Activated CD8-positive, alpha-beta memory T cell treated with anti-CD3 and anti-CD28 coated beads, Interleukin-2, amount 50 U/mL, for 4 hours (primary cell): ENCODE measurements around the gene DCD.
A peak's percentile ranks its signal among the peaks of the same experiment; 100 is the strongest.
"Not testable (repeated sequence)": the region's sequence is repeated elsewhere in the genome, so short reads cannot be mapped to it uniquely, and the experiment has no call there.

Source experiments
- DNase-seq: peaks from one replicate; pipeline ENCODE4 v3.0.0-alpha.2; 2020

DCD gene, protein sequence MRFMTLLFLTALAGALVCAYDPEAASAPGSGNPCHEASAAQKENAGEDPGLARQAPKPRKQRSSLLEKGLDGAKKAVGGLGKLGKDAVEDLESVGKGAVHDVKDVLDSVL

DNA sequence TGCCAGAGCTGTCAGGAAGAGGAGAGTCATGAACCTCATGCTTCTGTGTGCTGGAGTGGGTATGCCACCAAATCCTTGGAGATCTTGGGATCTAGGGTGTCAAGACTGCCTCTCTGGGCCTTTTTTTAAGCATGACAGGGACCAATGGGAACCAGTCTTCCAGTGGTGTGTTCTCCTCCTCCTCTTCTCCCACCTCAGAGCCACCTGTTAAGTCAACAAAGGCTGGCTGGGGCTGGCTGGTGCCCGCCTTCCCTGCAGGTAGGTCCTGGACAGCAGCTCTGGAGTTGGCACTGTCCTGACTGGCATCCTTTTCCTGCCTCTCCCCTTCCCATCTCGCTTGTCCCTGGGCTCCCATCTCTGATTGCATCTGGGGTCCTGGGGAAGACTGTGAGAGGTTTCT is at the start of gene DCD:
Gene DCD (minus strand): TSS at position 101 of the 400 bp plus-strand sequence. CDS start 62 bp downstream, at position 39.
- DNase-seq = no peak

DNA sequence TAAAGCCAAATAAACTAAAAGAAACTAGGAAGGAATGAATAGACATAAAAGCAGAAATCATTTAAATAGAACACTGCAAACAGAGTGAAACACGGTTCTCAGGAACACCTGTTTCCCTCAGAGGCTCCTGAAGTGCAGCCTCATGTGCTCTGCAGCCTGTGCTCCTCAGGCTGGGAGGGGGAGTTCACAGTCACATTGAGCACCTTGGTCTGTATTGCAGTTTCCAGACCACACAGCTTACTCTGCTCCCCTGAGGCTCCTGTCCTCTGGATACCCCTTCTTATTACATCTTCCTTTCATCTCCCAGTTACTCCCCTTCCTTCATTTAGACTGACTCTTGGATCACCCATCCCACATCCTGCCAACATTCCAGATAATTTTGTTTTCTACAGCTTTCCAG is 49.7 kb upstream of the DCD start:
- DNase-seq = no peak

DNA sequence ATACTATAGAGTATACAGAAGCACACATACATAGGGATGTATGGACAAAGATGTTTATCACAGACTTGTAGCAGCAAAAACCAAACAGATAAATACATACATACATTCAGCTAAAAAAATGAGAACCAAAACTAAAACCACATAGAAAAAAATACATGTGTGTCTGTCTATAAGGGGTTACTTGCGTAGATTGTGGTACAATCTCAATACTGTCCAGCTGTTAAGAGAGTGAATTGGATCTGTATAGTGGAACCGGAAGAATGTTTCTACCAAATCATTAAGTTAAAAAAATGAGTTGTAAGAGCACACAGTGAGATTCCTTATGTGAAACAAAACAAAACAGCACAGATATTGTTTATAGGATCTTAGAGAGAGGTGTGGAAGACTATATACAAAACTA is 44.2 kb upstream of the DCD start:
- no peak for DNase-seq

DNA sequence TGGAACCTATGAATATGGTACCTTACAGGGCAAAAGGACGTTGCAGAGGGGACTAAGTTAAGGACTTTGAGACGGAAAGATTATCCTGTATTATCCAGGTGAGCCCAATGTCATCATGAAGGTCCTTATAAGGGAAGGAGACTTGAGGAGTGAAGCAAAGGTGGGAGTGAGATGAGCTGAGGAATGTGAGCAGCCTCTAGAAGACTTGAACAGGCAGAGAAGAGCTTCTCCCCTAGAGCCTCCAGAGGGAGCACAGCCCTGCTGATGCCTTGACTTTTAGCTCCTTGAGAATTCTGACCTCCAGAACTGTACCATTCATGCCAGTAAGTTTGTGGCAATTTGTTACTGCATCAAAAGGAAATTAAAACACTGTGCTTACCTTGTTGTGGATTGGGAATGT is 41.8 kb upstream of the DCD start:
- no peak for DNase-seq

DNA sequence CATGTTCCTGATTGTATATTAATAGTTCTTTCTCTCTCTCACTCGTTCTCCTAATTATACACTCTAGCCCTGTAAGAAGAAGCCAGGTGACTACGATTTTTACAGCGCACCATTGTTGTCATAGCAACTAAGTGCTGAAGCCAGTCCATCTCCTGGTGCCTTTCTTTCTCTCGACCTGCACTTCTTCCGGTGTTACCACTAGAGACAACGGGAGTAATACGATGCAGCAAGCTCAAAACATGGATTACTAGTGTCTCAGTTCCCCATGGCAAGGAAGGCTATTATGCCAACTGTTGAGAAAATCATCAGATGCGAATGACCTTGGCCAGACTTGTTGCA is 40.8 kb upstream of the DCD start:
- no peak for DNase-seq

DNA sequence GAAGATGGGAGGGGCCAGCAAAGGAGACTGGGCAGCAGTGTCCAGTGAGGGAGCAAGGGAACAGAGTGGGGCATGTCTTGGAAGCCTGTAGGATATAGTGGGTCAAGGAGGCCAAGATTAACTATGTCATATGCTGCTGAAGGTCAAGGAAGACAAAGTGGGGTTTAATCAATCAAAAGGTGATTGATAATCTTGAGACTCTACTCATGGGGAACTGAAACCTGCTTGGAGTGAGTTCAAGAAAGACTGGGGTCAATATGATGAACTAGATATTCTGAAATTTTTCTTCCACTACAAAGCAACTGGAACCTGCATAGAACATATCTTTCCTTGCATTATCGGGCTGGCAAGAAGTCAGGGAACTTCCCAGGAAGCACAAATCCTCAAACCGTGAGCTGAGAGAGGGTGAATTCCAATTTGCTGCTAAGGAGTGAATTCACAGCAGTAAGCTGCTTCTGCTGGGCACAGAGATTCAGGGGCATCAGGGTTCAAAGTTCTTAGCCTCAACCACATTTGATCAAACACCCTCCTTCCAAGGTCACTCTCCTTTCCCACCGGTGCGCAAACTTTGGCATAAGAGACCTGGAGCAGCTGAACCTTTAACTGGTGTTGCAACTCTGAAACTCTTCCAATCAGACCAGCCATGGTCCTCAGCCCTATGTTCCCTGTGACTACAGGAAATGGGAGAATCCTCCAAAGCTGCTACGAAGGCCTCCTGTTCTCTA is 40.3 kb upstream of the DCD start:
- no peak for DNase-seq

DNA sequence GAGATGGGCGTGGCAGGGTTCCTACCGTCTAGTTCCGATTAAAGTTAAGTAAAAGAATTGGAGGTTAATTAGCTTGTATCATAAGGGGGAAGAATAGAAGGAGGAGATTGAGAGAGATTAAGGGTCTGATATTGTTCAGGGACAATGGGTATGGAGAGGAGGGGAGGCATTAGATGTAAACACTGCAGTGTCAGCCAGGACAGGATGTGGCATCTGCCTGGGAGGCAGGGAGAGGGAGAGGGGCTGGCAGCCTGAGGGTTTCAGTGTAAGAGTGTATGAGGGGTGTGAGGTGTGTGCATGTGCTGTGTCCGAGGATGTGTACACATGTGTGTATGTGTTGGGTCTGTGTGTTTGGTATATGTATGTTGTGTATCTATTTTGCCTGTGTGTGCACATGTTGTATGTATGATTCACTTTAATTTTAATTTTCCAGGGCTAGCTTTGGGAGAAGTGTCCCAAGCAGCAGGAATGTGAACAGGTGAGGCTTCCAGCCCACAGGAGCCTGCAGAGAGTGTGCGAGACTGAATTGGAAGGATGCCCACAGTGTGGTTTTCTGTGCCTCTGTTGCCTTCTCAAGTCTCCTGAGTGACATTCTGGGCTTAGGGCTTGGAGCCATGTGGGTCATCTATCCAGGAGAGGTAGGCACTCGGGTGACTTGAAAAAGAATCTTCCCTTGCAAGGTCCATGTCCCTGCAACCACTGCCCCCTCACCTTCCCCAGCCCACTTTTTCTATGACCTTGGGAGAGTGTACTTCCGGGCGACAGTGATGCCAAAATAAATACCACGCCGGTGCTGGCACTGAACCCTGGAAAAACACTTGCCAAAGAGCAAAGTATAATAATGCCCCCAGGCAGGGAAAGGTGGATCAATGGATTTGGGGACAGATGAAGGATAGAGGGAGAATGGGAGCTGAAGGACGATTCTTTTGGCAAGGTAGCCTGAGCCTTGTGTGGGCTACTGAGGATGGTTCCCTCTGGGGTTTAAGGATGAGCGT is 36.8 kb upstream of the DCD start:
- no peak for DNase-seq

DNA sequence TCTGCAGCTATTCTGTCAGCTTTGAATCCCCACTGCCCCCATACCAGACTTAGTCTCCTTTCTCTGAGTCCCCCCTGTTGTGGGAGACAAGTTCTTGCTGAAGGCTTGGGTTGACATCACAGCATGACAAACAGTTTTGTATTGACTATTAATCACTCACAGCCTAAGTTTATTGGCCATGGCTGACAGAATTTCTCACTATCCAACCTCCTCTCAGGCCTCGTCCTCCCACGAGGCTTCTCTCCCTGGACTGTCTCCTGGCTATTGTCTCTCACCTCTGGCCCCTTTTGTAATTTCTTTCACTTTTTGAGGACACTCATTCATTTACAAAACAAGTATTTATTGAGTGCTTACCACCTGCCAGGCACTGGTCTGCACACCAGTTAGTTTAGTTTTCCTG is 35.2 kb upstream of the DCD start:
- DNase-seq = no peak

DNA sequence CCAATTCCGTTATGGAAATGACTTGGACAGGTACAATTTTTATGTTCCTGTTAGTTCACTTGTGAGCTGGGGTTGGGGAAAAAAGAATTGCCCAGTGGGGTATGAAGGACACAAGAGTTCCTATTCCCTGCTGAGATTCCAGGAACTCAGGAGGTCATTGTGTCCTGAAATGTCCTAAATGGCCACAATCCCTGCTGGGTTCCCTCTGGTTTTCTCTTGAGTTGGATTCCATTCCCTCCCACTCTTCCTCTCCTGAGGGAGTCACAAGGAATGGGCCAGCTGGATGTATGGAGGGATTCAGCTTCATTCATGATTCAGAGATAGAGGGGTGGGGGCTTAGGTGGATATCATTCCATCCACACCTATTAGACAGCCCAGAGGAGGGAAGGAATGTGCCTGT is 34.5 kb upstream of the DCD start:
- DNase-seq = no peak

DNA sequence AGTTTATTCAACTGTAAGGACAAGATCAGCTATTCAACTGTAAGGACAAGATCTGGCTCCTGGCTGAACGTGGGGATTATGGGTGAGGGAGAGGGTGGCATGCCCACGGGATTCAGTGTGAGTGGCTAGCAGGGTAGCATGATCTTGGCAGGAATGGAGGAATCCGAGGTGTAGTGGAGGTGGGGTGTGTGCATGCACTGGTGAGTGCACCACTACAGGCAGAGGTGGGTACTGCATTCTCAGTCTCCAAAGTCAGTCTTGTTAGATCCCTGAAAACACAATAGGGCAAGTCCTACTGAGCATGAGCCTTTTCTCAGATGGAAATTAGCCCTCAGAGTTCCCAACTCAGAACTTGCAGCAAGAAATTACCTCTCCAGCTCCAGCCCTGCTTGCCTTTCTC is 32.2 kb upstream of the DCD start:
- peak; percentile 18 for DNase-seq

DNA sequence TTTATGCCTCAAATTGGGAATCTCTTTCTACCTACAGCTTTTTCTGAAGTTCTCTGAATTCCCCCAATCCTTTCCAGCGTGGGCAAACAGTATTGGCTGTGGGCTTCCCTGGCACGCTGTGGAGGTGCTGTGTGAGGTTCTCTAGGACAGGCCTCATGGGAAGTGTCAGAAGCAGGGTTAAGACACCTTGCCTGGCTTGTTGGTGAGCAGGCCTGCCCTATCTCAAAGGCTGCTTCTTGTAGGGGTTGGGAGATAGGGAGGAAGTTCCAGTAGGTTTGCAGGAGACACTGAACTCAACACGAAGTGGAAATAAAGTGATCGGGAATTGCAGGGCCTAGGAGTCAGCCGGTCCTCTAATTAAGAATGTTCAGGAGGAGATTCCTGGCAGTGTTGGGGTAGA is 30.0 kb upstream of the DCD start:
- no peak for DNase-seq

DNA sequence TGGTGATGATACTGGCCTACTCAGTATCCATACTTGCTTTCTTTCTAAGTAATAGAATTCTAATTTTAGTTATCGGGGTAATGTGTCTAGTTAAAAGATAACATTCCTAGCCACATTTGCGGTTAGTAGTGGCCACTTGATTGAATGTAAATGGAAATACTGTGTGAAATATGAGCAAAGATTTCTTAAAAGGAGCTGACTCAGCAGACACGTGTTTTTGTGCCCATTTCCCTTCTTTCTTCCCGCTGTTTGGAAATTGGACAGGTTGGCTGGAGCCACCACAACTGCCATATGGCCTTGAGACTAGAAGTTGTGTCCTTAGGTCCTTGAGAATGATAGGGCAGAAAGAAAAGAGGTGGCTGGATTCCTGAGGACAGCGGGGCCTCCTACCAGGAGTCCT is 19.8 kb upstream of the DCD start:
- no peak for DNase-seq

DNA sequence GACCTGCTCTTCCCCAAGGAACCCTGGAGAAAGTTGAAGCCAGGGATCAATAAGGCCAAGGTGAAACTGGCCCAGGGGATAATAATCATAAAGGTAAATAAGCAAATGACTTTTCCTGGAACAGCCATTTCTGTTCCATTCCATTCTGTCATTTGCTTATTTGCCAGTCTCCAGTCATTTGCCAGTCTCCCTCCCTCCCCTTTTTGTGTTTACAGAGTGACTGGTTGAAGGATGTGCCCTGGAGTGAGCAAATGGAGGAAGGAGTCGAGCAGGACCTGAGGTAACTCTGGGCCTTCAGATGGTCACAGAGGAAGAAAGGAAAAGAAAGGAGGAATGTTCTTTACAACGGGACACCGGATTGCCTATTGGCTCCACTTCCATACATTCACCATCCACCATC is 17.8 kb upstream of the DCD start:
- no peak for DNase-seq

DNA sequence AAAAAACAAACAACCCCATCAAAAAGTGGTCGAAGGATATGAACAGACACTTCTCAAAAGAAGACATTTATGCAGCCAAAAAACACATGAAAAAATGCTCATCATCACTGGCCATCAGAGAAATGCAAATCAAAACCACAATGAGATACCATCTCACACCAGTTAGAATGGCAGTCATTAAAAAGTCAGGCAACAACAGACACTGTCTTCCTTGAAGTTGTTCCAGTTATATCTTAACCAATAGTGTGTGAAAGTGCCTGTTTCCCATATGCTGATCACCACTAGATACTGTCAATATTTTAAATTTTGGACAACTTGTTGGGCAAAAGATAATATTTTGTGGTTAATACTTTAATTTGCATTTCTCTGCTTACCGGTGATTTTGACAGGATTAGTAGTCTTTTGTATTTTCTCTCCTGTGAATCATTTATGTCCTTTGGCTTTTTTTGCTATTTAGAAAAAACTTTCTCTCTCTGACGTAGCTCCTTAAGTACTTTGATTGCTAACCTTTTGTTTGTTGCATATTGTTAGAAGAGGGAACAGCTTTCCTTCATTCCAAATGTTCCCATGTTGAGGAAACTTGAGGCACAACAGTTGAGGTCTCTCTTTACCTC is 17.0 kb upstream of the DCD start:
- not testable (repeated sequence) for DNase-seq

DNA sequence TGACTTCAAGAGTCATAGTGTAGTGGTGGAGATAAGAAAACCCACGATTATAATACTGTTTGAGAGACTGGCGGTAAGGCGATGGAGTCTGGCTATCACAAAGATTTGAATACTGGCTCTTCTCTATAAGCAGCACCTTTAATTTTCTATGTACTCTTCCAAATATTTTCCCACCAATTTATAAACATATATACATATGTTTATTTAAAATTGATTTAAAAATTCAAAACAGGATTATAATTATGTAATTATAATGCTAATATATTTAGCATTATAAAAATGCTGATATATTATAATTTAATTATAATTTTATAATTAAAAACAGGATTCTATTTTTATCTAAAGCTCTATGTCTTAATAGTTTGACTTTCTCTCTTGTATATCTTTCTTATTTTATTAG is 15.4 kb upstream of the DCD start:
- DNase-seq = no peak

DNA sequence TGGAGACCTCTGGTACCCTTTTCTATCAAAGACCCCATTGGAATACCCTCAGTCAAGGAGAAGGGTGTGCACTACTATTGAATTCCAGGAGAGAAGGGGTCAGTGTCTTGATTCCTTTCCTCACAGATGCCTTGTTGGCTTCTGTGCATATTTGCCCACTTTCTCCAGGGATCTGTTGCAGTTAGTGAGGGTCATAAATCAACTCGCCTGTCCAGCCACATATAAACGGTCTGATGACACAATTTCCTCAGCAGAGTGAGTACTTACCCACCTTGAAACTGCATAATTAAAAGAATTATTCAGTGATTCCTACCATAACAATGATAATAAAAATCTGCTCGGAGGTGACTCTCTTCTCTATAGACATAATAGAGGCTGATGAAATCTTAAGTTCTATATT is 13.9 kb upstream of the DCD start:
- no peak for DNase-seq

DNA sequence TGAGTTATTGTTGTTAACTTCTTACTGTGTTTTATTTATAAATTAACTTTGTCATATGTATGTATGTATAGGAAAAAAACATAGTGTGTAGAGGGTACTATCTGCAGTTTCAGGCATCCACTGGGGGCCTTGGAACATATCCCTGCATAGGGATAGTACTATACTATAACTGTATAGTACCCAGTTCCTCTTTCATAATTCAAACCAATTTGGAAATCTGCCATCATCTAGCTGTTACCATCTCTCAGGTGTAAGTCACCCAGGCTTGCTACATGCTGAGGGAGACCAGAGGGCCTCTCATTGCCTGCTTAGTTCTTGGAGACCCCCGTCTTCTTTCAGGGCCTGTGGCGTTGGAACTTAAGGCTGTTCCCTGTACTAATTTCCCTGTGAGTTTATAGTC is 12.9 kb upstream of the DCD start:
- no peak for DNase-seq

DNA sequence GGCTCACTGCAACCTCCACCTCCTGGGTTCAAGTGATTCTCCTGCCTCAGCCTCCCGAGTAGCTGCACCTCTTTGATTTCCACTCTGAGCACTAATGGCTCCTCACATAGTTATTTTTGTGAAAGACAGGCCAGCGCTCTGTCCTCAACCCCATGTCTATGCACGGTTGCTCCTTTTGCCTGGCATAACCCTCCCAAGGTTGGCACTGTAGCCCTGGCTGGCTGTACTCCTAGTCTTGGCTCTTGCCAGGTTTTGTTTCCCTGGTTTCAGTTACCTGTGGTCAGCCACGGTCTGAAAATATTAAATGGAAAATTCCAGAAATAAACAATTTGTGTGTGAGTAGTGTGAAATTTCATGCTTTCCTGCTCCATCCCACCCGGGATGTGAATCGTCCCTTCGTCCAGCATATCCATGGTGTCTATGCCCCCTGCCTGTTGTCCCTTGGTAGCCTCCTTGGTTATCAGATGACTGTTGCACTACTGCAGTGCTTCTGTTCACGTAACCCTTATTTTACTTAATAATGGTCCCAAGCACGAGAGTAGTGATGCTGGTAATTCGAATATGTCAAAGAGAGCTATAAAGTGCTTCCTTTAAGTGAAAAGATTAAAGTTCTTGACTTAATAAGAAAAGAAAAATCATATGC is 12.3 kb upstream of the DCD start:
- no peak for DNase-seq

DNA sequence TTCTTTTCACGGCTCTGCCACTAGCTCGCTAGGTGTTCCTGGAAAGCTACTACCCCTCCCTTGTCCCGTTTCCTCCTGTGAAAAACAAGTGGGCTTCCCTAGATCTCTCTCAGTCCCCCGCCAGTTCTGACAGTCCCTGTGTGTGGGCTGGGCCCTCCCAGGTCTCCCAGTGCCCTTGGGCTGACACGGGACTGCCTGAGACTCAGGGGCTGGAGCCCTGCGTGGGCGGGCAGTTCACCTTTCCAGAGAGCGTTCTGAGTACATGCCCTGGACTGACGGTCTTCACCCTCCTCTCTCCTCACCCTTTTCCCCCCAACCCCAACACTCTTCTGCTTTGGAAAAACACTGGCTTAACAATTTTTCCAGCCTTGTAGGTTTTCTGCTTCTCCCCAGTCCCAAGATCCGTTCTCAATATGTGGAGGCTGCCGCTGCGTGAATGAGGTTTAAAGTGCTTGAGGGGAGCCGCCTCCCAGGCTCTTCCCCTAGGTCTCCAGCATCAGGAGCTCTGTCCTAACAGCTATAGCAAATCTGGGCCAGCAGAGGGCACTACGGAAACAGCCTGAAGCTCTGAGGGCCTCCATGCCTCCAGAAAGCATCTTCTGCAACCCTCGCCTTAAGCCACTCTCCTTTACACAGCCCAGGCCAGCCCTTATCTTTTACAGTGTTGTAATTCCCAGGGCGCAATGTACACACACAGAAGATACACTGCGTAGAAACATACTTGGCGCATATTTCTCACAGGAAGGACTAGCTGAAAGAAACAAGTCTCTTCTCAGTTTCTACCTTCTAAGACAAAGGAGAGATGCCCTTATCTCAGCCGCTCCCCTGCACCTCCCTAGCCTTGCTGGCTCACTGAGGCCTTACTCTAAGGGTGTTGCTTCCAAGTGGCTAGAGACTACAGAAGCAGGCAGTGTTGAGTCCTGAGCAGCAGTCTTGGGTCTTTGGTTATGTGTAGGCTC is 10.4 kb upstream of the DCD start:
- DNase-seq = peak; percentile 44

DNA sequence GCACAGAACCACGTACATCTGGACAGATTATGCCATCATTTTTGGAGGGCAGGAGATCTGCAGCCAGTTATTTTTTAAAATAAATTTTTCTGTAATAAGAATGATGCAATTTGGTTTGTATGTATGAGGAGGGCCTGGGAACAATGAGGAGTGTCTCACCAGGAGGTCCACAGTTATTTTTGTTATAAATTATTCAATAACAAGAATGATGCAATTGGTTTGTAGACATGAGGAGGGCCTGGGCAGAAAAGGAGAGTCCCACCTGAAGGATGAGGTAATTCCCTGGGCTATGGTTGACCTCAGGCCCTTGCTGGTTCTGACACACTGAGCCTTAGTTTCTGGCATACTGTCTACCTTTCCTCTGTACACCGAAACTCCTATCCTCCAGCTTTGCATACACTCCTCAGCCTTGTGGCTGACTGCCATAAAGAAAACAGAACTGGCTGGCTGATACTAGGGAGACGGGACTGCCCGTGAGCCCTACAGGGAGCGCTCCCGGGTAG is 9.0 kb upstream of the DCD start:
- no peak for DNase-seq

DNA sequence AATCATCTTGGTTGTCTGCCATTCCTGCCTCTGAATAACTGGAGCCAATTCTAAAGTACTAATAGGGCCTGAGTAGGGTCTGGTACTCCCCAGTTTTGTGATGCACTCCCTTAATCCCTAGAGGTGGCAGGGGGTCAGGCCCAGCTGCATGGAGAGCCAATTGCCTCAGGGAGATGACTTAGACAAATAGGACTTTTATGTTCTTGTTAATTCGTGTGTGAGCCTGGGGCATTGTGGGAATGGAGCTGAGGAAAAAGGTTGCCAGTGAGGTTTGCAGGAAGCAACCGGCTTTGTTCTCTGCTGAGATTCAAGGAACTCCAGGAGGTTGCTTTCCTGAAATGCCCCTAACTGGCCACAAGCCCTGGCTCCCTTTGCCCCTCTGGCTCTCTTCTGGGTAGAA is 6.8 kb upstream of the DCD start:
- no peak for DNase-seq

DNA sequence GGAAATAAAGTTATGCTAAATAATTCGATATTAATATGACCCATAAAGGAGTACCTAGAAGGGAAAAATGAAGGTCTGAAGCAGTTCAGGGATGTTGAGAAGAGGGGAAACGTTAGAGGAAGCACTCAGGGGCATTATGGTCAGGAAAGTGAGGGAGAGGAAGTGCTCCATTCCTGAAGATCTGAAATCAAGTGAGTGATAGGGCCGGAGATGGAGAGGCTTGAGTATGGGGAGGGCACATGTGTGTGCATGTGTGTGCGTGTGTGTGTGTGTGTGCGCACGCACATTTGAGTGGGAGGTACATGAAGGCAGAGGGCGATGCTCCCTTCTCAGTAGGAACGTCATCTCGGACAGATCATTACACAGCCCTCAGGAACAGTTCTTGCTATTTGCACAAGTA is 4.9 kb upstream of the DCD start:
- no peak for DNase-seq
